ENCODE measurements around the gene ARHGEF26.
A peak's percentile ranks its signal among the peaks of the same experiment; 100 is the strongest.

Gene ARHGEF26

GRCh38 chr3:154210986-154211385 lies 89.8 kb downstream of the ARHGEF26 start:
- DNase-seq (ENCODE audit: low spot score), result no peak

- no peak for DNase-seq (ENCODE audit: low spot score)
These were observed 93.1 kb downstream of the ARHGEF26 start for GRCh38 chr3:154214306-154214705.

DNA sequence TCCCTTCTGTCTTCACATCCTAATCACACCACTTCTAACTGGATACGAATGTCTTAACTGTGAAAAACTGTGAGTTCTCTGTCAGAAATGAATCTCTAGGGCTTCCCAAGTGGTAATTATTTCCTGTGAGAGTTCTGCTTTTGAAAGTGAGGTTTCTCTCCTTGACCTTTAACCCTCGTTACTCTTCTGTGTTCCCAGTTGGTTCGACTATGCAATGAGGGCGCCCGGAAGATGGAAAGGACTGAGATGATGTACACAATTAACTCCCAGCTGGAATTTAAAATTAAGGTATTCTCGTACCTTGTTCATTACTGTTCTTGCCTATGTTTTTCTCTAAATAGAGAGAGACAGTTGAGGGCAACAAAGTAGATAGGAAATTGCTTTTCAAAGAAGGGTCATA lies 96.5 kb downstream of the ARHGEF26 start:
- DNase-seq (ENCODE audit: low spot score), result no peak

GRCh38 chr3:154218728-154219127 lies 97.5 kb downstream of the ARHGEF26 start:
- no peak for DNase-seq (ENCODE audit: low spot score)

DNA sequence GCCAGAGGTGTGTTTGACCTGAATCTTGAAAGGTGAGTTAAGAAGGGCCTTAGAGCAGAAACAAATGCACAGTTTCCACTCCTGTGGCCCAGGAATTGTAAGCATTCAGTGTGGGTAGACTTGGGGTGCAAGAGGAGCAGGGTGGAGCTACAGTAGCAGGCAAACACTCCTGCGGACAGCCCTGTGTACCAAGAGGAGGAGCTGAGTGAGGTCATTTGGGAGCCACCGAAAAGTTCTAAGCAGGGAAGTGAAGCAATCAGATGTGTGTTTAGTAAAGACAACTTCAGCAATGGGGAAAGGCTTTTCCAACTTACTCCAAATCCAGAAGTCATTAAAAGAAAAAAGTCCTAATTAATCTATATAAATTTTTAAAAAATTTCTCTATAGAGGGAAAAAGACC lies 99.3 kb downstream of the ARHGEF26 start:
- DNase-seq (ENCODE audit: low spot score), result no peak

GRCh38 chr3:154223519-154223918 lies 102.3 kb downstream of the ARHGEF26 start:
- no peak for DNase-seq (ENCODE audit: low spot score)

DNA sequence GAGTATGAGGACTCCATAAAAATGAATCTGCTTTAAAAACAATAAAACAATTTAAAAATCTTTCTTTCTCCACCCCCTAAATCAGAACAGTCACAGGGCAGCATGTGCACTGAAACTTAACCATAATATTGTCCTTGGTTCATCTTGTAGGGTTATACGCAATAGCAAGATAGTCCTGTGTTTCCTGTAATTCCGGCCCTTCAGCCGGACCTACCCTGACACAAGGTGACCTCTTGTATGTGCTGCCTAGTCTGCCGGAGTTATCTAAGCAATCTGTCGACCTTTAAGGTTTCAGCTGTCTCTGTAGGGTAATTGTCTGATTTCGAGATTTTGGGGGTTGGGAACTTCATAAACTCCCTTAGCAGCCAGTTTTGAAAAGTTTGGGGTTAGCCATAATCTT lies 103.2 kb downstream of the ARHGEF26 start:
- peak; percentile 5 for DNase-seq (ENCODE audit: low spot score)

DNA sequence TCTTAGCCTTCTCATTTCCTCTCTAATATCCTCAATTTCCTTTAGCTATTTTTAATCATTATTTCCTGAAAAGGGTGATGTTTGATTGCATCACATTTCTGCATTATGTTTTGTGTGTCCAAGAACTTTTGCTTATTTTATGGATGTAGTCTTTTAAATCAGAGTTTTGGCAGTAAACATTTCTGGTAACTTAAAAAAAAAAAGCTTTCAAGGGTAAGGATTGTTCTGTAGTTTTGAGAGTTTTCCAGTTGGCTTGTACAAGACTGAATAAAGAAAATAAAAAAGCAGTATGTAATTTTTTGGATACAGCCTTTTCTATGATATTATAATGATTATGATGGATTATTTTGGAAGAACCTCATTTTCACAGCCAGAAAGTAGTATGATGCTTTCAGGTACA lies 103.7 kb downstream of the ARHGEF26 start:
- no peak for DNase-seq (ENCODE audit: low spot score)

DNA sequence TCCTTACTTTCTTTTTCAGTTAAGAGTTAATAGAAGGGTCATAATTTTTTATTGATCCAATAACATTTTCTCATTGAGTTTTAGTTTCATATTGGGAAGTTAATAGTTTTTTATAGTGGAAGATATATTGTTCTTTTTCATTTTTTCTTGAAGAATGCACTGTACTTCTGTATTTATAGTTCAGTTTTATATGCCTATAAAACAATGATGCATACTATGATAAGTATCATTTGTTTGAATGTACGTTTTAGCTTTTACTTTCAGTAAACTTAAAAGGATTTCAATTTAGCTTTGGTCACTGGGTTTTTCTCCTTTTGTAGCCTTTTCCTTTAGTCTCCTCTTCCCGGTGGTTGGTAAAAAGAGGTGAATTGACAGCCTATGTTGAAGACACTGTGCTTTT lies 104.3 kb downstream of the ARHGEF26 start:
- DNase-seq (ENCODE audit: low spot score), result no peak

DNA sequence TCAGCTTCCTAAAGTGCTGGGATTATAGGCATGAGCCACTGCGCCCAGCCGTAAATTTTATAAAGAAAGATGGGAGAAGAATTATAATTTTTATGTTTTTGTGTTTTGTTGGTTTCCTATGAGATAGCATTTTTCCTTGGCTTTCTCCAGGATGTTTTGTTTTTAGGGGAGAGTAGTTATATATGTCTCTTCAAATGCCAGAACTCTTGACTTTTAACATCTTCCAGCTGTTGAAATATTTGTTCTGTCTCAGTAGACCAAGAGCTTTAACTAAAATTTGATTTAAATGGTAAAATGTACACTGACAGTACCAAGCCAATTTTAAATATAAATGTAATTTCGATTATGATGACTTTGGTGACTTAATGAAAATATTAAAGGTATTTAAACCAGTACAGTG lies 106.3 kb downstream of the ARHGEF26 start:
- DNase-seq (ENCODE audit: low spot score), result no peak

GRCh38 chr3:154228561-154229216 lies 107.5 kb downstream of the ARHGEF26 start:
- DNase-seq (ENCODE audit: low spot score), result no peak

- no peak for DNase-seq (ENCODE audit: low spot score)
These were observed 108.0 kb downstream of the ARHGEF26 start for GRCh38 chr3:154229217-154229590.

DNA sequence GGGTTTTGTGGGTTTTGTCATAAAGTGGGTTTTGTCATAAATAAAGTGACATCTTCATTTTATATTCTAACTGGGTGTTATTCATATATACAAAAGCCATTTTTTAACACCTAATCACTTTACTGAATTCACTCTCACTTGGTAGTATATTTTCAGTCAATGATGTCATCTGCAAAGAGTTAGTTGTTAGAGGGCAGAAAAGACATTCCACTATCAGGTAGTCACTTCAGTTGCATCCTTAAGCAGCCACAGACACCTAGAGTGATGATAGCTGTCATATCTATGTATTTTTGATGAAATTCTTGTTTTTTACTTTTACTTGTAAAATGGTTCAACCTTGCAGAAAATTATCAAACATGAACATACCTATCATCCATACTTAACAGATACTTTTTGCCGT lies 114.1 kb downstream of the ARHGEF26 start:
- no peak for DNase-seq (ENCODE audit: low spot score)

DNA sequence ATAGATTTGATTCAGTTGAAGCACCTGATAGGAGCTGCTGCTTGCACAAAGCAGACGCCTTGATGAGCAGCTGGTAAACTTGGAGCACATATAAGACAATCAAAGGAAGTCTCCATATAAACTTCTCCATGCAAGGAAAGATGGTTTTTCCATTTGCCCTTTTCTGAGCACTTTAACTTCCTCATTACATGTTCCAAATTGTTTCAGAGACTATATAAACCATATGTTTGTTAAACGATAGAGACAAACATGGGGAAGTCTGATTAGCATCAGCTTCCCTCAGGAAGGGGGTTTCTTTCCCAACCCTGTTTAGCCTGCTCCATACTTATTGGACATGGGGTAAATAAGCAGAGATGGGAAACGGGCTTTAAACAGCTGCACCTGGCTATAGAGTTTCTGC lies 115.1 kb downstream of the ARHGEF26 start:
- no peak for DNase-seq (ENCODE audit: low spot score)

GRCh38 chr3:154240235-154240634 lies 119.0 kb downstream of the ARHGEF26 start:
- DNase-seq (ENCODE audit: low spot score), result no peak

GRCh38 chr3:154241496-154241895 lies 120.3 kb downstream of the ARHGEF26 start:
- DNase-seq (ENCODE audit: low spot score), result no peak

DNA sequence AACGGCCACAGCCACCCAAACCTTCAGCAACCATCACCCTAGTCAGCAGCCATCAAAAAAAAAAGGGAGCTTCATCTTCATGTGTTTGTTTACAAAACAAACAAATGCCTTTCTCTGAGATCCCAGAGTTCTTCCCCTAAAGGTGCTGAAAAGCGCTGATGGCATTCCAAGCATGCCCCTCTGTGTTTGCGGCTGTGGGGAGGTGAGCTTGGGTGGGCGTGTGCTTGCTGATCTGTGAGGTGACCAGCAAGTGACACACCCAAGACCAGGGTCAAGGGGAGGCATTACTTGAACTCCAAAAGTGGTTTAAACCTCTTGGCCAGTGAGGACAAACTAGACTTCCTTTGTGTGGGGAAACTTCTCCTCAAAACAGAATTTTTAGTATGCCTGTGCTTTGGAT lies 121.6 kb downstream of the ARHGEF26 start:
- no peak for DNase-seq (ENCODE audit: low spot score)

DNA sequence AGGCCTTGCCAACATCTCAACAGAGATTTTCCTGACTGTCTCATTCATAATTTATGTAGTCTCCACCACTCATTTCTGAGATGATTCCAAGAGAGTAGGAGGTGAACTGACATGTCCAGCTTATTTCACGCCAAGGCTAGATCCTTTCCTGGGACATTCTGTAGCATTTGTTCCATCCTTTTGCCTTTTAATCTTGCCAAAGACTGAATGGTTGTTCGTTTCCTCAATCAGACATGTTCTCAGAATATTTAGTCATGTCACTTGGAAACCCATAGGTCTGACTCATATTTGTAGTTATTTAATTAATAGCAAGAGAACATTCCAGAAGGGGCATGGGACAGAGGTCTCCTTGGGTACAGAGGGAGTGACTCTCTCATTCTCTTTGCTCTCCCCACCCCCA lies 122.2 kb downstream of the ARHGEF26 start:
- no peak for DNase-seq (ENCODE audit: low spot score)

GRCh38 chr3:154244644-154245043 lies 123.5 kb downstream of the ARHGEF26 start:
- DNase-seq (ENCODE audit: low spot score), result no peak

GRCh38 chr3:154247806-154248415 lies 126.7 kb downstream of the ARHGEF26 start:
- no peak for DNase-seq (ENCODE audit: low spot score)

GRCh38 chr3:154250291-154250690 lies 129.1 kb downstream of the ARHGEF26 start:
- DNase-seq (ENCODE audit: low spot score), result no peak

DNA sequence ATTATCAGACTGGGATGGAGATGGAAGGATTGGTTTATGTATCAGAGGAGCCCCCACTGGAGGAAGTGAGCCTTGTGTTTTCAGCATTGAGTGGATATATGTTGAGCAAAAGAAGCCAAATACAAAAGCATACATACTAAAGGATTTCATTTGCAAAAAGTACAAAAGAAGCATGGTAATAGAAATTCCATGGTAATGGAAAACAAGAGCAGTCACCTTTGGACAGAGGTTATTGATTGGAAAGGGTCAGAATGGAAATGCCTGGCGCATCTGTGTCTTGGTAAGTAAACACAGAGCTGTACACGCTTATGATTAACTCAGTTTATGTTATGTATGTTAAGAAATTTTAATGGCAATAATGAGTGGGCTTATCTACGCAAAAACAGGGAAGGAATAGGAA lies 130.4 kb downstream of the ARHGEF26 start:
- no peak for DNase-seq (ENCODE audit: low spot score)

GRCh38 chr3:154252759-154253638 lies 131.8 kb downstream of the ARHGEF26 start:
- peak; percentile 45 for DNase-seq (ENCODE audit: low spot score)
